NCI-H1105 treated with DMSO at 0.1 percent for 48 hours (cell line): ENCODE data around the gene RPS19BP1.
"Not testable (repeated sequence)": the region's sequence is repeated elsewhere in the genome, so short reads cannot be mapped to it uniquely, and the experiment has no call there.

Source experiments
- DNase-seq: peaks from one replicate; lab custom pipeline; 2025; lab: John Stamatoyannopoulos, UW

Gene RPS19BP1

DNA sequence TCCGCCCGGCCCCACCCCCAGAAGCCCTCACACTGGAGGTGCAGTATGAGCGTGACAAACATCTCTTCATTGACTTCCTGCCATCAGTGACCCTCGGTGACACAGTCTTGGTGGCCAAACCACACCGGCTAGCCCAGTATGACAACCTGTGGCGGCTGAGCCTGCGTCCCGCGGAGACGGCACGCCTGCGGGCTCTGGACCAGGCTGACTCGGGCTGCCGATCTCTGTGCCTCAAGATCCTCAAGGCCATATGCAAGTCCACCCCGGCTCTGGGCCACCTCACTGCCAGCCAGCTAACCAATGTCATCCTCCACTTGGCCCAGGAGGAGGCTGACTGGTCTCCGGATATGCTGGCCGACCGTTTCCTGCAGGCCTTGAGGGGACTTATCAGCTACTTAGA, 18.8 kb downstream of the RPS19BP1 start:
- no peak for DNase-seq

DNA sequence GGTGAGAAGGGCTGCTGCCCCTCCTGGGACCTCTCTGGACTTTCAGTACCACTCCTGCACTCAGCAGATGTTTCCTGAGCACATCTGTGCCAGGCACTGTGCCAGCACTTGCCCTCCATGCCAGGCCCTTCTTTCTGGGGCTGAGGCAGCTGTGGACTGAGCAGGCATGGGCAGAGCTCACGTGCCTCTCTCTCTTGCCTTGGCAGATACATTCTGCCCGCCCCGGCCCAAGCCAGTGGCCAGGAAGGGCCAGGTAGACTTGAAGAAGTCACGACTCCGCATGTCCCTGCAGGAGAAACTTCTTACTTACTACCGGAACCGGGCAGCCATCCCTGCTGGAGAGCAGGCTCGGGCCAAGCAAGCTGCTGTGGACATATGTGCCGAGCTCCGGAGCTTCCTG, 20.5 kb downstream of the RPS19BP1 start:
- DNase-seq: no peak

DNA sequence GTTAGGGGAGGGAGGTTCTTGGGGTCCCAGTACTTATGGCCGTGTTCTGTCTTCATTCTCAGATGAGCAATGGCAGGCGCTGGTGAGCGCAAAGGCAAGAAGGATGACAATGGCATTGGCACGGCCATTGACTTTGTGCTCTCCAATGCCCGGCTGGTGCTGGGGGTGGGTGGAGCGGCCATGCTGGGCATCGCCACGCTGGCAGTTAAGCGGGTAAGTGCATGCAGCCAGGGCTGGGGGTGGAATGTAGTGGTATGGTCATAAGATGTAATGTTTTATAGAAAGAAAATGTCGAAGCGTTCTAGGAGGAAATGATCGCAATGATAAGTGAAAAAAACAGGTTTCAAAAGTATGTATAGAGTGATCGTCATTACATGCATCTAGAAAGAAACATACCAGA, 21.3 kb downstream of the RPS19BP1 start:
- no peak for DNase-seq

DNA sequence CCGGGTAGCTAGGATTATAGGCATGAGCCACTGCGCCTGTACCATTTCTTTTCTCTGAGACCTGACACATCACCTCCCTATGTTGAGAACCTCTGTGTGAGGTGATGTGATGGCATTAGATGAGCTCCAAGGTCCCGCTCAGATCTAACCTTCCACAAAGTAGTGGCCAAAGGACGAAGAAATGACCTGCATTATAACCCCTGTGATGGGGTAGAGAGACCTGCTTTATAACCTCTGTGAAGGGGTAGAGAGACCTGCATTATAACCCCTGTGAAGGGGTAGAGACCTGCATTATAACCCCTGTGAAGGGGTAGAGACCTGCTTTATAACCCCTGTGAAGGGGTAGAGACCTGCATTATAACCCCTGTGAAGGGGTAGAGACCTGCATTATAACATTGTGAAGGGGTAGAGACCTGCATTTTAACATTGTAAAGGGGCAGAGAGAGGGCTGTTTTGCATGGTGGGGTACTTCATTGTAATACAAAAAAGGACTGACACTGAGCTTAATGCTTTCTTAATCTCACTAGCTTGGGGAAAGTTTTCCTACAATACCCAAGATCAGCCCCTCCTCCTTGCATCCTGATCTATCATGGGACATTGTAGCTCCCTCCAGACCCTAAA, 21.9 kb downstream of the RPS19BP1 start:
- DNase-seq: no peak

DNA sequence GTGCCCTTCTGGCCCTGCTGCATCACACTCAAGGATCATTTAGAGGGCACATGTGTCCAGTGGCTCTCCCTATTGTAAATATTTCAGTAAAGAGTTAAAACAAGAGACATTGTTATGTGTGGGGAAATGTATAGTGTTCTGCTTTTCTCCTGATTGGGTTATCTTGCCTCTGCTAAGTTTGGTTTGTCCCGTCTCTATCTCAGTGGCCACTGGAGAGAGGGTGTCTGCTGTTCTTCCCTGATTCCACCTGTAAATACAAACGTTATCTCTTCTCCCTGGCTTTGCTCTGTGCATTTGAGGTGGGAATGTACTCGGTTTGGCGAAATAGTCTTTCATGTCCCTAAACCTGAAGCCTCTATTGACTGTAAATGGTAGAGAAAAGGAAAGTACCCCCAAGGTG, 24.2 kb downstream of the RPS19BP1 start:
- DNase-seq: no peak

DNA sequence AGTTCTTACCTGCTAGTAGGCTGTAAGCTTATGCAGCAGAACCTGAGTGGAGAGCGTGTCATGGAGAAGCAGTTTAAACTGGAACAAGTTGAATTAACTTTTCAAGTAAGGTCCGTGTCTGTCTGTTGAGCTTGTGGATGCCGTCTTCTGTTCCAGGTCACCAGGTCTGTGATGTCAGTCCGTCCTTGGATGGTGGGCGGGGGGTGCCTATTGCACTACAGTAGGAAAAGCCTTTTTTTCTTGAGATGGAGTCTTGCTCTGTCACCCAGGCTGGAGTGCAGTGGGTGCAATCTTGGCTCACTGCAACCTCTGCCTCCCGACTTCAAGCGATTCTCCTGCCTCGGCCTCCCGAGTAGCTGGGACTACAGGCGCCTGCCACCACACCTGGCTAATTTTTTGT, 25.5 kb downstream of the RPS19BP1 start:
- not testable (repeated sequence) for DNase-seq

DNA sequence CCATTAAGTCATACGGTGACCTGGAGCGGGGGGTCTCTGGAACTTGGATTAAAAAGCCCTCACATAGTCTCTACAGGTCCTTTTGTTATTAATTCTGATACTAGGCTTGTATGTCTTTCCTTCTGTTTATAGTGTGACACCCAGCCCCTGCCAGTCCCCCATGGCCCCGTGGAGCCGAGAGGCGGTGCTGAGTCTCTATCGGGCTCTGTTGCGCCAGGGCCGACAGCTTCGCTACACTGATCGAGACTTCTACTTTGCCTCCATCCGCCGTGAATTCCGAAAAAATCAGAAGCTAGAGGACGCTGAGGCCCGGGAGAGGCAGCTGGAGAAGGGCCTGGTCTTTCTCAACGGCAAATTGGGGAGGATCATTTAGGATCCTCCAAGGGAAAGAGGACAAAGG, 28.5 kb downstream of the RPS19BP1 start:
- DNase-seq: no peak

DNA sequence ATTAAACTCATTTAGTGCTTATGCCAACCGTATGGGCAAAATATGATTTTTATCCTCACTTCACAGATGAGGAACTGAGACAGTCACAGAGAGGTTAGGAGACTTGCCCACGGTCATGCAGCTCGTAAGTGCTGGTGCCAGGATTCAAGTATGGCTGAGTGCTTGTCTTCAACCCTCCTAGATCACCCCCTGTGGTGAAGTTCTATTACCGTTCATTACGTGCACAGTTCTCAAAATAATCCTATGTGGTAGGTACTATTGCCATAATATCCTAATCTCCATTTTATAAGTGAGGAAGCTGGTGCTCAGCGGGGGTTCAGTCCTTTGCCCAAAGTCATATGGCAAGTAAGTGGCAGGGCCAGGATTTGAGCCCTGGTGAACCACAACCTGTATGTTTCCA, 28.9 kb downstream of the RPS19BP1 start:
- DNase-seq: no peak

DNA sequence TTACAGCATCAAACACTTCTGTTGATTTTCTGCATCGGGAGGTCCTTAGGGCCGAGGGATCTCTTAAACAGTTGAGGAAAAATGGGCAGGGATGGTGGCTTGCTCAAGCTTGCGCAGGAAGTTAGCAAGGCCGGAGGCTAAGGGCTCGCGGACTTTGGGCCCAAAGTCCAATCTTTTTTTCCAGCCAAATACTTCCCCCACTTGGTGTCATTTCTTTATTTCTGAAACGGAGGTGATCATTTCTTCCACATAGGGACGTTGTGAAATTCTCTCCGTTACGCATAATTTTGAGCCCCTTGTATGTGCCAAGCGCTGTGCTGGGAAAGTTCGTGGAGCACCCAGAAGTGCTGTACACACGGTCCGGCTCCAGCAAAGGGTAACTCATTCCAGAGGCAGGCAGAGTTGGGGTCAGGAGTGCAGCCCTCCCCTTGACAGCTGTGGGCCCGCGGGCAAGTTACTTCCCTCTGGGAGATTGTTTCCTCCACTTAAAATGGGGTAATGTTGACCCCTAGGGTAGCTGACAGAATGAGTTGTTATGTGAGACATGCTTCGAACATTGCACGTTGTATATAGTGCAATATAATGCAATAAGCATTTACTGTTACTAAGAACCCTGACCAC, 29.6 kb downstream of the RPS19BP1 start:
- DNase-seq: no peak

DNA sequence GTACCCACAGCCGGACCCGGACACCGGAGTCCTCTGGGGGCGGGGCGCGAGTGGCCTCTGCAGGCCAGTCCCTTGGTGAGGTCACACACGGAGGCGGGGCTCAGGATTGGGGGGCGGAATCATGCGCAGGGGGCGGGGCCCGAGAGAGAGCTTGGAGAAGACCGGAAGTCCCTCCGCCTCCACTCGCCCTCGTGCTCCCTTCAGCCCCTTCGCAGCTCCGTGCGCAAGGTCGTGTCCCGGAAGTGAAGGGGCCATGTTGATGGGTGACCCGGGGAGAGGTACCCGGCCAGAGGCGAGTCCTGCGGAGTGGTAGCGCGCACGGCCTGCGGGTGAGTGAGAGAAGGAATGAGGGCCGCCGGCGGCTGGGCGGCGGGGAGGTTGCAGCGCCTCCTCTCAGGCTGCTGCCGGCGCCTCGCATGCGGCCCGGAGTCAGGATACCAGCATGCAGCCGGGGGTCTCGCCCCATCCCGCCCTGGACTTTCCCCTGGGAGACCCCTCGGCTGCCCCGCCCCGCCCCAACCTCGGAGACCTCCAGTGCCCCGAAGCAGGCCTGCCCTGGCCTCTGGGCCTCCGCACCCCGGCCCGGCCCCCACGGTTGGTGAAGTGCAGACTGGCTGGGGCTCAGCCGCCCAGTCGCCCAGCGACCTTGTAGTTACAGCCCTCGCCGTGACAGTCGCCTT, 30.3 kb downstream of the RPS19BP1 start, which contains the start of gene MIEF1:
MIEF1 (plus strand) TSS at position 182 of the 680 bp plus-strand sequence. CDS start 9,005 bp downstream, outside the sequence.
- peak; percentile 89 for DNase-seq

DNA sequence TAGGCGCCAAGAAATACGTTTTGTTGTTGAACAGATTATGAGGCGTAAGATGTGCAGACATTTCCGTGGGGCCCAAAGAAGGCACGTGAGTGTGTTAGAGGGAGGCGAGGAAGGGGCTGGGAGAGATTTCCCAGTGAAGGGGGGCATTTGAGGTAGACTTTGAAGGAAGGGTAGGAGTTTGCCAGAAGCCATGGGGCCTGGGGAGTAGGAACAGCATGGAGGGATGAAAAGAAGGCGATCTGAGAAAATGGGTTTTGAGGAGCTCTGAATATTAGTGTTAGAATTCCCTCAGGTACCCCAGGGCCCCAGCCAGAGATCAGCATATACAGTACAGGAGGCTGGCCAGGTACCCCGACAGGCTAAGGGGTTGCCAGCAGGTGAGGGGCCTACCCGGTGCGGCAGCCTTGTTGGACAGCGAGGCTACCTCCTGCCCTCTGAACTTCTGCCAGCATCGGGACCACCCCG, 30.9 kb downstream of the RPS19BP1 start:
- DNase-seq: no peak

DNA sequence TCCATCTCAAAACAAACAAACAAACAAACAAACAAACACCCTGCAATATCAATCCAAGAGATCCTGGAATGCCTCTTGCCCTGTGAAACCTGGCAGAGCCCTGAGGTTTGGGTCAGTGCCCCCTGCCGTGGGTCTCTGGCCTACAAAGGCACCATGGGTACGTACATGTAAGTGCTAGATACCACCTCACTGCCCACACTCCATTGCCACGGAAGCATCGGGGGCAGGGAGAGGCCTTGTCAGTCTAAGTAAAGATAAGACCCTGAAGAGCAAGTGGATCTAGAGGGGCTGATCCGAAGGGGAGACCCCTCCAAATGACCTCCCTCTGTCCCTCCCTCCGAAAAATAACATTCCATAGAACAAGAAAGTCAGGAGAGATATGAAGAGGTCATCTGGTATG, 32.4 kb downstream of the RPS19BP1 start:
- no peak for DNase-seq

DNA sequence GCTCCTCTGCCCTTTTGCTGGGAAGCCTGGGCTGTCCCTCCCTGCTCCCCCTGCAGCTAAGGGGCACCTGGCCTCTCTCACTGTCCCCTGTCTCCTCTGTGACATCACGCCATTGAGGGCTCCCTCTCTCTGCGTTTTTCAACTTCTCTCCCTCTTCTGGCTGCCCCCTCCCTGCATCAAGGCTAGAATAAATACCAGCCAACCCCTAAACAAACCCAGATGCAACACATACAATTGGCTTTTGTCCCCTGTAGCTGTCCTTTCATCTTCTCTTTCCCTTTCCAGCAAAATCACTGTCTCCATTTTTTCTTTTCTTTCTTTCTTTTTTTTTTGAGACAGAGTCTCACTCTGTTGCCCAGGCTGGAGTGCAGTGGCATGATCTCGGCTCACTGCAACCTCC, 33.7 kb downstream of the RPS19BP1 start:
- no peak for DNase-seq

DNA sequence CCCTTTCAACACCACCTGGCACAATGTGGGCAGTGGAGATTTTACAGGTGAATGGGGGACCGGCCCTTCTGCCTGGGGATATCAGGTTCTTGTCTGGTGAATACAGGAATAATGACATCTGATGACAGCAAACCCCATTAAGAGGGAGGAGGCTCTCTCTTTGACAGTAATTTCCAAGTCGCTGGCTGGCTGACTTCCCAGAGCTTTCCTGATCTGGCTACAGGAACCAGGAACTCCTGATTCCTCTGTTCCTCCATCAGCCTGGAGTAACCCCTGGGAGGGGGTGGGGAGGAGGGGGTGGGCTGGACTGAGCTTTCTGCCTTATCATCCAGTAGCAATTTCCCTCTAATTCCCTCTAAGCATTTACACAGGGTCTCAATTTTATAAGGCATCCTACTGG, 34.2 kb downstream of the RPS19BP1 start:
- peak; percentile 92 for DNase-seq

DNA sequence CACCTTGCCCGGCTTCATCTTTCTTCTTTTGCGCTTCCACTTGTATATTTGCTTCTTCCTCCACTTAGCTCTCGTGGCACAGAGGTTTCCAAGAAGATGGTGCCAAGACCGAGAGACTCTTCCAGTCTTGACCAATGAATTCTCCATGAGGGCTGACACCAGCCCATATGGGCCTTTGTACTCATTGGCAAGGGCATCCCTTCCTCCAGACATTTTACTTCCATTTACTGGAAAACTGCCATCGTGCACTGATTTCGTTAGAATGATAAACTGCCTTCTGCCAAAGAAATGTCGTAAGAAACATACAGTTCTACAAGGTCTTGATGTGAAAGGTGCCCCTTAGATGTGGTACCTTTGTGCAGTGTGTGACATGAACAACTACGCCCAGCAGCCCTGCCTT, 35.1 kb downstream of the RPS19BP1 start:
- DNase-seq: no peak

DNA sequence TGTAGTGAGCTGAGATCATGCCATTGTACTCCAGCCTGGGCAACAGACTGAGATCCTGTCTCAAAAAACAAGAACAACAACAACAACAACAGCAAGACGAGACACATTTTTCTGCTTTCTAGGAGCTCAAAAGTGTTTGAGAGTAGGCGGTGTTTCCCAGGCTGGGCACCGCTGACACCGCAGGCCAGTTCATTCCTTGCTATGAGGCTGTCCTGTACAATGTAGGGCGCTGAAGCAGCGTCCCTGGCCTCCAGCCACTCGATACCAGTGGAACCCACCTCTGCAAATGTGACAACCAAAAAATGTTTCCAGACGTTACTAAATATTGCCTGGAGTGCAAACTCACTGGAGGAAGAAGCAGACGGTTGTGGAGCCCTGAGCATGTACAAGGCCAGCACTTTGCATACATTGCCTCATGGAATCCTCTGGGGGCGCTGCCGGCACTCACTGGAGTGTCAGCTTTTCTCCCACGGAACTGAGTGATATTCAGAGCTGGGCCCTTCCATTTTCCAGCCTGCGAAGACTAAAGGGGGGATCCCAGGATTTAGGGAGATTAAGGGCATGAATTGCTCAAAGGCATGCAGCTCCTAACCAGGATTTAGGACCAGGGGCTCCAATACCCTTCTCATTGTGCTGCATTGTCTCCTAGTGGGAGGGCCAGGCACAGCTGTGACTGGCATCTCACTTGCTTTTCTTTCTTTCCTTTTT, 36.3 kb downstream of the RPS19BP1 start:
- no peak for DNase-seq

DNA sequence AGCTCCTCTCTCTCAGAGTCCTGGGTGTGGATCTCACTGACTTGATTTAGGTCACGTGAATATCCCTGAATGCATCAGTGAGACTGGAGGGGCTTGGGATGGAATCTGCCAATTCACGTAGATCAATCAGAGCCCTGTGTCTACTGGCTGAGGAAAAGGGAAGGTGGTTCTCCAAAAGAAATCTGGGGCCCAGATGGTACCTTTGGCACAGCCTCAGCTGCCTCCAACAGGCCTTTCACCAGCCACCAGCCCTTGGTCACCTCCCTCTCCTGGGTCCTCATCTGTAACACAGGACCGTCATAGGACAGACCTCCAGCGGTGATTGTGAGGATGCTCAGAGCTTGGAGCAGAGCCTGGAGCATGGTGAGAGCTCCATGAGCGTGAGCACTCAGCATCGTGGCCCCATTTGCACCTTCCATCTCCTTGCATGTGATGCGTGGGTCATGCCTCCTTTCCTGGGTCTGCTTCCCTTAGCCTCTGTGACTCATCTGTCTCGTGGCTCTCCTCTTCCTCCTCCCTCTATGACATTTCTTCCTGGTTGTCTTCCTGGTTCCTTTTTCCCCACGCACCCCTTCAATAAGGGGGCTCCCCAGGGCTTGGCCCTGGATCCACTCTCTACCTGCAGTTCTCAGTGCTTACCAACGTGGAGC, 38.0 kb downstream of the RPS19BP1 start:
- DNase-seq: no peak

DNA sequence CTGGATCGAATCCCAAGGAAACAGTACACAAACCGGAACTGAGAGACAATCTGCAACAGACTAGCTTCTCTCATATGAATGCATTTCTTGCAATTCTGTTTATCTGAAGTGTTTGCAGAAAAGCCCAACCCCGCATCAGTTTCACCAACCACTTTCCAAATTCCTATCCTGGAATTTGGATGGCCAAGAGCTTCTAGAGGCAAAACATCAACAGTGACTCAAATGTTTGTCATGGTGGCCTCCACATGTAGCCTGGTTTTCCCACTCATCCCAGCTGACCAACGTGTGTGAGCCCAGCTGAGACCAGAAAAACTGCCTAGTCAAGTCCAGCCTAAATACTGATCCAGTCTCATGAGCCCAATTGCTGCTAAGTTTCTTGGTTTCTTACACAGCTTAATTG, 38.8 kb downstream of the RPS19BP1 start:
- no peak for DNase-seq

DNA sequence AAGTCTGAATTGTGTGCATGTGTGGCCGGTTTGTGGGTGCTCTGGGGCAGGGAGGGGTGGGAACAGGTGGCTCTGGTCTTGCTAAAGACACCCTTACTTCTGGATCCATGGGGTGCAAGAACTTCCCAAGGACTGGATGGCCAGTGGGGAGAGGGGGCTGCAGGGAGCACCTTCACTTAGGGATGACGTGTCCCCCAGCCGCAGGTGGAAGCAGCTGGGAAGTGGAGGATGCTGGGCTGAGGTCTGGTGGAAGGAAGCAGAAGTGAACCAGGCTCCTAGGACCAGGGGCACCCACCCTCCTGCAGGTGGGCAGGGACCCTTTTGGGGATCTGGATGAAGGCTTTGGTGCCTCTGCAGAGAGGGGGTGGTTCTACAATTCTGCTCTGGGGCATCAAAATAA, 40.4 kb downstream of the RPS19BP1 start:
- no peak for DNase-seq

DNA sequence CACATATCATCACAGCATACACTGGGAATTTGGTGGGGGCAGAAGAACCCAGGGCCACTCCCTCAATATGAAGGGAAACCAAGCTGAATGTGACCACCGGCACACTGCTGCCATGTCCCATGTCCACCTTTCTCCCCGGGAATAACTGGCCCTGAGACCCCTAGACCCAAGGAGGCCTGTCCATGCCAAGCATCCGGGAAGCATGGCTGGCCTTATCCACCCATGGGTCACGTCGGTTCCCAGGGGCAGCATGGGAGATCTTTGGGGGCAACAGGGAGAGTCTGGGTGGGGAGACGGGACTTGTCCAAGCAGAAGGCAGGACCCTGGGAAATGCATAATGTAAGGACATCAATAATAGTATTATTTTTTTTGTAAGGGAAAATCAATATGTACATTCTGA, 40.9 kb downstream of the RPS19BP1 start:
- DNase-seq: no peak

DNA sequence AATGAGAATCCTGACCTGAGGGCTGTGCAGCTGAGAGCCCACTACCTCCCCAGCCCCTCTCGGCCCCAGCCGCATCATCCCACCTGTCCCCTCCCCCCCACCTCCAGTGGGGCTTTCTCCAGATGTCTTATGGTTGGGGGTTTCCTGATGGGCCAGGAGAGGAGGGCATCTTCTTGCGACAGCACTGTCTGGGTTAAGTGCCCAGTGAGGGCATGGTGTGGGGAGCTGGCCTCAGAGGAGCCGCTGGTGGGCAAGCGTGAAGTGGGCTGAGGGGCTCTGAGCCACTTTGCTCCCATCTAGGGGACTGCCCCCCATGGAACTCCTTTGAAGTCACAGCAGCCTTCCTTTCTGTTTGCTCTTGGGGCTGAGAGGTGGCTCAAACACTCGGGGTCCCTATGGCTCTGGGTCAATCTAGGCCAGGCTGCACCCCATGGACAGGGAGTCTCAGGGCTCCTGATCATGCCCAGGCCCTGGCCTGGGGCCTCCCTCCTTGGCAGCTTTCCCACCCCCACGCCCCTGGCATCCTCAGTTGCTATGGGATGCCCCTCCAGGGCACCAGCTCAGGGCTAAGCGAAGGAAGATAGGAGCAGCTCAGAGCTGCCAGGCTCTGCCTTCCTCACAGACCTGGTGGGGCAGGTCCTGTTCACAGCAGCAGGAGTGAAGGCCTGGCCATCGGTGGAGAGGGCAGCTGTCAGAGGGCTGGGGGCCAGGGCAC, 41.4 kb downstream of the RPS19BP1 start:
- DNase-seq: no peak
